DOHH2 (cell line): ENCODE measurements around the gene SPATS1.
"Not testable (repeated sequence)": the region's sequence is repeated elsewhere in the genome, so short reads cannot be mapped to it uniquely, and the experiment has no call there.

Source experiments
- H3F3A ChIP-seq: fragments of 200-600 bp; sonication (generic), shearing (Covaris generic); 2 replicates; pipeline ENCODE4 v1.6.0; 2016; ENCODE audit warnings: antibody characterized with exemption, mild to moderate bottlenecking; ENCODE audit not compliant: control insufficient read depth, insufficient read depth
- H3K27ac ChIP-seq: fragments of 200-600 bp; sonication (generic); 2 replicates; pipeline ENCODE4 v1.5.1; 2014; ENCODE audit warnings: low read depth, mild to moderate bottlenecking, low read length, moderate library complexity
- H3K27me3 ChIP-seq: fragments of 200-600 bp; sonication (generic); 2 replicates; pipeline ENCODE4 v1.6.1; 2014; ENCODE audit warnings: mild to moderate bottlenecking, low read length, mixed read lengths; ENCODE audit not compliant: control insufficient read depth
- H3K36me3 ChIP-seq: fragments of 200-600 bp; sonication (generic); 2 replicates; pipeline ENCODE4 v1.6.1; 2014; ENCODE audit warnings: mild to moderate bottlenecking, low read length, moderate library complexity, mixed read lengths; ENCODE audit not compliant: control insufficient read depth
- H3K4me1 ChIP-seq: fragments of 200-600 bp; sonication (generic); 2 replicates; pipeline ENCODE4 v1.6.1; 2014; ENCODE audit warnings: mild to moderate bottlenecking, low read length, mixed read lengths; ENCODE audit not compliant: control insufficient read depth
- H3K4me2 ChIP-seq: fragments of 200-600 bp; sonication (generic); 2 replicates; pipeline ENCODE4 v1.6.0; 2014; ENCODE audit warnings: mild to moderate bottlenecking, low read length, moderate library complexity
- H3K4me3 ChIP-seq: fragments of 200-600 bp; sonication (generic); 2 replicates; pipeline ENCODE4 v1.5.1; 2014; ENCODE audit warnings: mild to moderate bottlenecking, low read length, mixed read lengths
- H3K79me2 ChIP-seq: fragments of 200-600 bp; sonication (generic); 2 replicates; pipeline ENCODE4 v1.6.1; 2014; ENCODE audit warnings: mild to moderate bottlenecking, low read length, mixed read lengths; ENCODE audit not compliant: control insufficient read depth
- H3K9me2 ChIP-seq: fragments of 200-600 bp; sonication (generic); replicated peaks from 2 replicates; pipeline ENCODE4 v1.6.1; 2014; ENCODE audit warnings: mild to moderate bottlenecking, low read length, mixed read lengths; ENCODE audit not compliant: control insufficient read depth
- H3K9me3 ChIP-seq: fragments of 200-600 bp; sonication (generic); 2 replicates; pipeline ENCODE4 v1.6.1; 2014; ENCODE audit warnings: antibody characterized with exemption, low read length, mixed read lengths; ENCODE audit not compliant: control insufficient read depth, insufficient read depth
- H4K20me1 ChIP-seq: fragments of 200-600 bp; sonication (generic); 2 replicates; pipeline ENCODE4 v1.6.0; 2014; ENCODE audit warnings: low read depth, mild to moderate bottlenecking, antibody characterized with exemption, low read length, moderate library complexity; ENCODE audit not compliant: control insufficient read depth, insufficient read depth
- EZH2phosphoT487 ChIP-seq: fragments of 200-600 bp; sonication (generic); IDR thresholded peaks from 2 replicates; pipeline ENCODE4 v1.6.1; 2017; ENCODE audit warnings: borderline replicate concordance, mild to moderate bottlenecking, antibody characterized with exemption, low read length, moderate library complexity, mixed read lengths
- TF ChIP-seq, protein P1 (sequence below): fragments of 200-600 bp; sonication (generic); IDR thresholded peaks from one replicate; pipeline ENCODE4 v1.5.1; 2014; ENCODE audit warnings: antibody characterized with exemption, mild to moderate bottlenecking, low read depth, low read length; ENCODE audit not compliant: poor library complexity, severe bottlenecking

SPATS1 gene

GRCh38 chr6:44327760-44328159 lies 14.7 kb upstream of the SPATS1 start:
- H3K9me3 ChIP-seq, result no peaks in the 10 kb centered on the region
- no peaks in the 10 kb centered on the region for H3K36me3 ChIP-seq
- H3K4me2 ChIP-seq, result no peak overlapping the region
- no peaks in the 10 kb centered on the region for H4K20me1 ChIP-seq
- H3K79me2 ChIP-seq, result no peaks in the 10 kb centered on the region
- H3K4me3 ChIP-seq, result no peak overlapping the region
- H3K4me1 ChIP-seq, result no peaks in the 10 kb centered on the region
- no peak overlapping the region for H3K27ac ChIP-seq
- TF ChIP-seq, protein P1, sequence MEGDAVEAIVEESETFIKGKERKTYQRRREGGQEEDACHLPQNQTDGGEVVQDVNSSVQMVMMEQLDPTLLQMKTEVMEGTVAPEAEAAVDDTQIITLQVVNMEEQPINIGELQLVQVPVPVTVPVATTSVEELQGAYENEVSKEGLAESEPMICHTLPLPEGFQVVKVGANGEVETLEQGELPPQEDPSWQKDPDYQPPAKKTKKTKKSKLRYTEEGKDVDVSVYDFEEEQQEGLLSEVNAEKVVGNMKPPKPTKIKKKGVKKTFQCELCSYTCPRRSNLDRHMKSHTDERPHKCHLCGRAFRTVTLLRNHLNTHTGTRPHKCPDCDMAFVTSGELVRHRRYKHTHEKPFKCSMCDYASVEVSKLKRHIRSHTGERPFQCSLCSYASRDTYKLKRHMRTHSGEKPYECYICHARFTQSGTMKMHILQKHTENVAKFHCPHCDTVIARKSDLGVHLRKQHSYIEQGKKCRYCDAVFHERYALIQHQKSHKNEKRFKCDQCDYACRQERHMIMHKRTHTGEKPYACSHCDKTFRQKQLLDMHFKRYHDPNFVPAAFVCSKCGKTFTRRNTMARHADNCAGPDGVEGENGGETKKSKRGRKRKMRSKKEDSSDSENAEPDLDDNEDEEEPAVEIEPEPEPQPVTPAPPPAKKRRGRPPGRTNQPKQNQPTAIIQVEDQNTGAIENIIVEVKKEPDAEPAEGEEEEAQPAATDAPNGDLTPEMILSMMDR, result no peak
- no peak for TF ChIP-seq EZH2phosphoT487
- no peaks in the 10 kb centered on the region for H3F3A ChIP-seq
- H3K27me3 ChIP-seq, result peaks cover 16% of the 10 kb centered on the region
- H3K9me2 ChIP-seq, result no peaks in the 10 kb centered on the region

DNA sequence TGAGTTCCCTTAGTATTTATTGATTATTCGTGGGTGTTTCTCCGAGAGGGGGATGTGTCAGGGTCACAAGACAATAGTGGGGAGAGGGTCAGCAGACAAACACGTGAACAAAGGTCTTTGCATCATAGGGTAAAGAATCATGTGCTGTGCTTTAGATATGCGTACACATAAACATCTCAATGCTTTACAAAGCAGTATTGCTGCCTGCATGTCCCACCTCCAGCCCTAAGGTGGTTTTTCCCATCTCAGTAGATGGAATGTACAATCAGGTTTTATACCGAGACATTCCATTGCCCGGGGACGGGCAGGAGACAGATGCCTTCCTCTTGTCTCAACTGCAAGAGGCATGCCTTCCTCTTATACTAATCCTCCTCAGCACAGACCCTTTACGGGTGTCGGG lies 14.2 kb upstream of the SPATS1 start:
- not testable (repeated sequence) for H3K4me3 ChIP-seq, H4K20me1 ChIP-seq, H3K9me3 ChIP-seq, H3K4me2 ChIP-seq, H3K36me3 ChIP-seq, H3K27ac ChIP-seq, H3F3A ChIP-seq, H3K4me1 ChIP-seq, H3K79me2 ChIP-seq, H3K9me2 ChIP-seq
- peaks cover 16% of the 10 kb centered on the region for H3K27me3 ChIP-seq

DNA sequence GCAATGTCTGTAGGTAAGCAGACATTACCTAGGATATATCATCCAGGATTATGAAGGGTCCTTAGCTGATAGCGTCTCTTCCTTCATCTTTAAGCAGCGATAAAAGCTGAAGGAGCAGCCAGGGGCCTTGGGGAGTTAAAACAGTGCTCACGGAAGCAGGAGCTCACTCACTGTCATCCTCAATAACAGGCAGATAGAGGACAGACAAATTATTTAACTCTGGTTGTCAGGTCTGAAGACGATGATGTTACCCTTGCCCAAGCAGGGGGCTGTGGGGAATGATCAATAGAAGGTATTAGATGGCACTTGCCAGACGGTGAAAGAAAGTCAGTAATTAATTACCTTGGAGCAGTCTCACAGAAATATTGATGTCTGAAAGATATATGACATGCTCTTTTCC lies 12.6 kb upstream of the SPATS1 start:
- Histone ChIP-seq H3K27me3 (peaks cover 16% of the 10 kb centered on the region), H3K4me2 (no peak overlapping the region), H3K79me2 (no peaks in the 10 kb centered on the region), H3K9me2 (no peaks in the 10 kb centered on the region), H3K9me3 (no peaks in the 10 kb centered on the region), H3F3A (no peaks in the 10 kb centered on the region), H3K27ac (no peak overlapping the region), H3K4me3 (no peak overlapping the region), H4K20me1 (no peaks in the 10 kb centered on the region), H3K4me1 (no peaks in the 10 kb centered on the region), H3K36me3 (no peaks in the 10 kb centered on the region)
- TF ChIP-seq, protein P1, result no peak
- no peak for TF ChIP-seq EZH2phosphoT487

GRCh38 chr6:44332585-44332984 lies 9.9 kb upstream of the SPATS1 start:
- Histone ChIP-seq H3K79me2 (no peaks in the 10 kb centered on the region), H3K27me3 (peaks cover 15% of the 10 kb centered on the region), H4K20me1 (no peaks in the 10 kb centered on the region), H3F3A (no peaks in the 10 kb centered on the region), H3K4me2 (no peak overlapping the region), H3K4me3 (no peak overlapping the region), H3K9me3 (no peaks in the 10 kb centered on the region), H3K27ac (no peak overlapping the region), H3K9me2 (no peaks in the 10 kb centered on the region), H3K4me1 (no peaks in the 10 kb centered on the region), H3K36me3 (no peaks in the 10 kb centered on the region)
- TF ChIP-seq EZH2phosphoT487, result no peak
- TF ChIP-seq, protein P1, result no peak
